ENCODE results near the gene ROBO4.
A peak's percentile ranks its signal among the peaks of the same experiment; 100 is the strongest.

The ROBO4 gene

GRCh38 chr11:124917115-124917637, 19.5 kb upstream of the ROBO4 start:
- DNase-seq = peak; percentile 62

- DNase-seq = no peak
These were observed 18.7 kb upstream of the ROBO4 start for GRCh38 chr11:124916370-124916710.

GRCh38 chr11:124915541-124916369, 18.1 kb upstream of the ROBO4 start:
- no peak for DNase-seq

- no peak for DNase-seq
These were observed 5.0 kb upstream of the ROBO4 start for GRCh38 chr11:124902616-124903015.

- DNase-seq = no peak
These were observed 2.8 kb upstream of the ROBO4 start for GRCh38 chr11:124900464-124900863.

- no peak for DNase-seq
These were observed 1.9 kb upstream of the ROBO4 start for GRCh38 chr11:124899383-124900145.

- DNase-seq = peak; percentile 85
These were observed 1.0 kb upstream of the ROBO4 start for GRCh38 chr11:124898711-124899110.

GRCh38 chr11:124898263-124898680, 607 bp upstream of the ROBO4 start:
- DNase-seq = no peak

GRCh38 chr11:124896821-124897391, 759 bp downstream of the ROBO4 start:
- peak; percentile 70 for DNase-seq

- DNase-seq = no peak
These were observed 1.5 kb downstream of the ROBO4 start for GRCh38 chr11:124896071-124896750.

GRCh38 chr11:124895471-124895971, 2.1 kb downstream of the ROBO4 start:
- no peak for DNase-seq

GRCh38 chr11:124894606-124895430, 2.8 kb downstream of the ROBO4 start:
- no peak for DNase-seq

GRCh38 chr11:124893781-124894401, 3.8 kb downstream of the ROBO4 start:
- no peak for DNase-seq

GRCh38 chr11:124892750-124893454, 4.8 kb downstream of the ROBO4 start:
- no peak for DNase-seq

- no peak for DNase-seq
These were observed 5.5 kb downstream of the ROBO4 start for GRCh38 chr11:124892146-124892545.

- no peak for DNase-seq
These were observed 6.2 kb downstream of the ROBO4 start for GRCh38 chr11:124891373-124891861.

GRCh38 chr11:124890683-124891372, 6.8 kb downstream of the ROBO4 start:
- no peak for DNase-seq

- no peak for DNase-seq
These were observed 7.5 kb downstream of the ROBO4 start for GRCh38 chr11:124890151-124890550.

GRCh38 chr11:124889191-124890091, 8.2 kb downstream of the ROBO4 start:
- no peak for DNase-seq
